Measurements from ENCODE around the gene GPBP1.
A peak's percentile ranks its signal among the peaks of the same experiment; 100 is the strongest.

Gene GPBP1, protein sequence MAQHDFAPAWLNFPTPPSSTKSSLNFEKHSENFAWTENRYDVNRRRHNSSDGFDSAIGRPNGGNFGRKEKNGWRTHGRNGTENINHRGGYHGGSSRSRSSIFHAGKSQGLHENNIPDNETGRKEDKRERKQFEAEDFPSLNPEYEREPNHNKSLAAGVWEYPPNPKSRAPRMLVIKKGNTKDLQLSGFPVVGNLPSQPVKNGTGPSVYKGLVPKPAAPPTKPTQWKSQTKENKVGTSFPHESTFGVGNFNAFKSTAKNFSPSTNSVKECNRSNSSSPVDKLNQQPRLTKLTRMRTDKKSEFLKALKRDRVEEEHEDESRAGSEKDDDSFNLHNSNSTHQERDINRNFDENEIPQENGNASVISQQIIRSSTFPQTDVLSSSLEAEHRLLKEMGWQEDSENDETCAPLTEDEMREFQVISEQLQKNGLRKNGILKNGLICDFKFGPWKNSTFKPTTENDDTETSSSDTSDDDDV

DNA sequence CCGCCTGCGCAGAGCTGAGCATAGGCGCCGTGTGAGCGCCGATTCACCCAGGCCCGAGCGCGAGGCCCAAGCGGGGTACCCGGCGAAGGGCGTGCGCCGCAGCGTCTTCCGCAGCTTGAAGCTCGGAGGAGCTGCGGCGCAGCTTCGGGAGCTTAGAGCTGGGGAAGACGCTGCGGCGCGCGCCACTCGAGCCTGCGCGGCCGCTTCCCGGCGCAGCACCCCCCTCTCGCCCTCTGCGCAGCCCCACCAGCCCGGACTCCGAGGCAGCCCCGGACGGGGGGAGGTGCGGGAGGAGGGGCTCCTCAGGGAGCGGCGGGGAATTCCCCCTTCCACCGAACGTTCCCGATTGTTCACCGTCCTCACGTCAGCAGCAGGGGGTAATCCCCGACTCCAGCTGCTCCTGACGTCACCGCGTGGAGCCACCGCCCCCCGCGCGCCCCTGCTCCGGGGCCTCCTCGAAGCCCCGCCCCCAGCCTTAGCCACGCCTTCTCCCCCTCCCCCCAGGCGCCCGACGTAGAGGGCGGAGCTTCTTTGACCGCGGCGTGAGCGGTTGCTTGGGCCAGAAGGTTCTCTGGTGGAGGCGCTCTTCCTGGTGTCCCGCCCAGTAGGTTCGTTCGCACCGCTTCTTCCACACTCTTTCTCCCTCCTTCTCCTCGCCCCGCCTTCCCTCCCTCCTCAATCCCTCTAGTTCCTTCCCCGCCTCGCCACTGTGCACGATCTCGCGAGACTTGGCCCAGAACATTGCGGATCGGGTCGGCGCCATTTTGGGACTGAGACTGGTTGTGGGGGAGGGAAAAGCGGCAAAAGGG is at the start of gene GPBP1:
TSS of gene GPBP1 (plus strand) at position 741 of the 809 bp plus-strand sequence. CDS start 40,072 bp downstream, outside the sequence.
- H3K27ac ChIP-seq (ENCODE audit: poor library complexity, severe bottlenecking): peak within 1 kb of the TSS; percentile 85

DNA sequence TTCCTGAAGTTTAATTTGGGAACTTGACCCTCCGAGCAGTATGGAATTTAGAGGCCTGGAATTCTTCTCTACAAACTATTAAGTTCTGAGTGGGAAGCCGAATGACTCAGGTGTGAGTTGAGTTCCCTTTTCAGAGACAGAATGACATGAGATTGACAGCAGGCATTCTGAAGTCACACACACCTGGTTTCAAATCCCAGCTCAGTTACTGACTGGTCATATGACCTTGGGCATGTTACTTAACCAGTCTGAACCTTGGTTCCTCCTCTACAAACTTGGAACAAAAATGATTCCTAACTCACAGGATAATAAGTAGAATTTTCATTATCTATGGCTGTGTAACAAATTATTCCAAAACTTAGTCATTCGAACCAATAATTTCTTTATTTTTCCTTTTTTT is 45.5 kb upstream of the GPBP1 start:
- ATAC-seq (ENCODE audit: low read depth): peak; percentile 25; the same call in 2 of the 3 replicates
- H3K4me3 ChIP-seq (ENCODE audit: severe bottlenecking): no peak overlapping the region
- no peaks in the 10 kb centered on the region for H3K9me3 ChIP-seq (ENCODE audit: severe bottlenecking)
- no peaks in the 10 kb centered on the region for H3K27me3 ChIP-seq (ENCODE audit: insufficient read depth, poor library complexity, severe bottlenecking)
- no peak for DNase-seq (ENCODE audit: low spot score)
- H3K4me1 ChIP-seq (ENCODE audit: insufficient read depth, poor library complexity, severe bottlenecking): no peaks in the 10 kb centered on the region
- H3K27ac ChIP-seq (ENCODE audit: poor library complexity, severe bottlenecking): no peak overlapping the region
- TF ChIP-seq, protein P1, sequence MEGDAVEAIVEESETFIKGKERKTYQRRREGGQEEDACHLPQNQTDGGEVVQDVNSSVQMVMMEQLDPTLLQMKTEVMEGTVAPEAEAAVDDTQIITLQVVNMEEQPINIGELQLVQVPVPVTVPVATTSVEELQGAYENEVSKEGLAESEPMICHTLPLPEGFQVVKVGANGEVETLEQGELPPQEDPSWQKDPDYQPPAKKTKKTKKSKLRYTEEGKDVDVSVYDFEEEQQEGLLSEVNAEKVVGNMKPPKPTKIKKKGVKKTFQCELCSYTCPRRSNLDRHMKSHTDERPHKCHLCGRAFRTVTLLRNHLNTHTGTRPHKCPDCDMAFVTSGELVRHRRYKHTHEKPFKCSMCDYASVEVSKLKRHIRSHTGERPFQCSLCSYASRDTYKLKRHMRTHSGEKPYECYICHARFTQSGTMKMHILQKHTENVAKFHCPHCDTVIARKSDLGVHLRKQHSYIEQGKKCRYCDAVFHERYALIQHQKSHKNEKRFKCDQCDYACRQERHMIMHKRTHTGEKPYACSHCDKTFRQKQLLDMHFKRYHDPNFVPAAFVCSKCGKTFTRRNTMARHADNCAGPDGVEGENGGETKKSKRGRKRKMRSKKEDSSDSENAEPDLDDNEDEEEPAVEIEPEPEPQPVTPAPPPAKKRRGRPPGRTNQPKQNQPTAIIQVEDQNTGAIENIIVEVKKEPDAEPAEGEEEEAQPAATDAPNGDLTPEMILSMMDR (IDR thresholded peaks at IDR 0.05; ENCODE audit: poor library complexity, severe bottlenecking): no peak
- H3K36me3 ChIP-seq (ENCODE audit: low read depth): no peaks in the 10 kb centered on the region

More for the DNA sequence above, at the start of gene GPBP1:
- peak; percentile 81 for ATAC-seq (ENCODE audit: low read depth)
- DNase-seq (ENCODE audit: low spot score): peak; percentile 99
- peaks cover 28% of the 10 kb centered on the region for H3K36me3 ChIP-seq (ENCODE audit: low read depth)
- no peaks in the 10 kb centered on the region for H3K27me3 ChIP-seq (ENCODE audit: insufficient read depth, poor library complexity, severe bottlenecking)
- TF ChIP-seq, protein P1 (IDR thresholded peaks at IDR 0.05; ENCODE audit: poor library complexity, severe bottlenecking): peak; percentile 13
- H3K4me1 ChIP-seq (ENCODE audit: insufficient read depth, poor library complexity, severe bottlenecking): peaks cover 6% of the 10 kb centered on the region
- no peaks in the 10 kb centered on the region for H3K9me3 ChIP-seq (ENCODE audit: severe bottlenecking)
- peak within 1 kb of the TSS; percentile 93 for H3K4me3 ChIP-seq (ENCODE audit: severe bottlenecking)

DNA sequence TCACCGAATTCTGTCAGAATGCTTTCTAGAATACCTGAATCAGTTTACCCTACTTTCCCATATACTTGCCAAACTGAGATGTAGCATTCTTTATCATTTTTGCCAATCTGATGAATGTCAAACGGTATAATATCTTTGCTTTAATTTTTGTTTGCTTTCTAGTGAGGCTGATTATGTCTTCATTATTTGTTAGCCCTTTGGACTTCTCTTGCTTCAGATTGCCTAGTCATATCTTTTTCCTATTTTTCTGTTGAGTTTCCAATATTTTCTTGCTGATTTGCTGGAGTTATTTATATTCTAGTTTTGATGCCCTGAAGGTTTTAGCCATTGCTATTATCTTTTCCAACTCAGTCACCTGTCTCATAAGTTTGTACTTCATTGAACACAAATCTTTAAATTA is 40.3 kb upstream of the GPBP1 start:
- no peaks in the 10 kb centered on the region for H3K36me3 ChIP-seq (ENCODE audit: low read depth)
- TF ChIP-seq, protein P1 (IDR thresholded peaks at IDR 0.05; ENCODE audit: poor library complexity, severe bottlenecking): no peak

DNA sequence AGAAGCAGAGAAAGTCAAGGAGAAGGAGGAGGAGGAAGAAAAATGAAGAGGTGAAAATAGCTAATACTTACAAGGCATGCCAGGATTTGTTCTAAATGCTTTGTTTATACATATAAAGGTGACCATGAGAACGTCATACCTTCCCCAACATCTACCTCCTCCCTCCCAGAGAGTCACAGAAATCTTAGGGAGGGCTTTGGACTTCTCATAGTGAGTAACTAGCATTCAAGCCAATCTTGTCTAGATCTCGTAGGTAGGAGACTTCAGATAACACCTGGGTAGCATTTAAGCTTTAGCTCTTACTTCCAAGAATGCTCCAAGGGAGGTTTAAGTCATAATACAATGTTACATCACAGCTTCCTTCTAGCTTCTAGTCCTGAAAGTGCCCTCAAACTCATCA is 36.5 kb upstream of the GPBP1 start:
- no peak overlapping the region for H3K27ac ChIP-seq (ENCODE audit: poor library complexity, severe bottlenecking)
- no peak overlapping the region for H3K4me3 ChIP-seq (ENCODE audit: severe bottlenecking)
- H3K27me3 ChIP-seq (ENCODE audit: insufficient read depth, poor library complexity, severe bottlenecking): no peaks in the 10 kb centered on the region
- no peaks in the 10 kb centered on the region for H3K4me1 ChIP-seq (ENCODE audit: insufficient read depth, poor library complexity, severe bottlenecking)
- TF ChIP-seq, protein P1 (IDR thresholded peaks at IDR 0.05; ENCODE audit: poor library complexity, severe bottlenecking): no peak
- DNase-seq (ENCODE audit: low spot score) (no peak), ATAC-seq (ENCODE audit: low read depth) (peak; percentile 25; the same call in 1 of the 3 replicates)
- no peaks in the 10 kb centered on the region for H3K9me3 ChIP-seq (ENCODE audit: severe bottlenecking)
- H3K36me3 ChIP-seq (ENCODE audit: low read depth): no peaks in the 10 kb centered on the region

More for the DNA sequence above, 40.3 kb upstream of the GPBP1 start:
- DNase-seq (ENCODE audit: low spot score): no peak
- Histone ChIP-seq H3K27me3 (ENCODE audit: insufficient read depth, poor library complexity, severe bottlenecking) (no peaks in the 10 kb centered on the region), H3K4me1 (ENCODE audit: insufficient read depth, poor library complexity, severe bottlenecking) (no peaks in the 10 kb centered on the region), H3K4me3 (ENCODE audit: severe bottlenecking) (no peak overlapping the region), H3K27ac (ENCODE audit: poor library complexity, severe bottlenecking) (no peak overlapping the region), H3K9me3 (ENCODE audit: severe bottlenecking) (no peaks in the 10 kb centered on the region)
- no peak for ATAC-seq (ENCODE audit: low read depth)

Measured in RWPE2 (cell line).